Mesothelial cell of epicardium (in vitro differentiated cells): ENCODE measurements around the gene RPUSD4. TPM values are rescaled to one million over a fixed set of nuclear protein-coding genes. Genes with fewer than 3 reads are reported as not detected.

Experiments
- DNase-seq, 2 experiments: peaks; one replicate each; pipeline ENCODE4 v3.0.0; 2021; ENCODE audit warnings: low spot score in 2 of 2; ENCODE audit not compliant: unreplicated experiment in 2 of 2
- H3K27ac Mint-ChIP-seq: 2 replicates; pipeline ENCODE4 v1.8.0; 2021; ENCODE audit warnings: mixed read lengths
- H3K27me3 Mint-ChIP-seq: 2 replicates; pipeline ENCODE4 v1.8.0; 2021; ENCODE audit warnings: low read depth, mixed read lengths
- H3K36me3 Mint-ChIP-seq: 2 replicates; pipeline ENCODE4 v1.8.0; 2021; ENCODE audit warnings: mixed read lengths
- H3K4me1 Mint-ChIP-seq: 2 replicates; pipeline ENCODE4 v1.8.0; 2021; ENCODE audit warnings: mixed read lengths
- H3K4me3 Mint-ChIP-seq: 2 replicates; pipeline ENCODE4 v1.8.0; 2021; ENCODE audit warnings: mild to moderate bottlenecking, moderate library complexity, mixed read lengths
- H3K9me3 Mint-ChIP-seq: 2 replicates; pipeline ENCODE4 v1.8.0; 2021; ENCODE audit warnings: mixed read lengths
- total RNA-seq: library from RNA; stranded (reverse); gene quantifications from 3 replicates; pipeline ENCODE4 v1.2.1, GENCODE V29; 2021
- TF ChIP-seq, protein P1 (sequence below): fragments of 200-600 bp; sonication (generic); IDR thresholded peaks from one replicate; pipeline ENCODE4 v1.5.0; 2021; ENCODE audit warnings: antibody characterized with exemption; ENCODE audit not compliant: unreplicated experiment

Gene RPUSD4
- total RNA-seq, 1 donor from 2014 or later = 41.6 TPM

- DNase-seq = no peak
- Mint-ChIP-seq H3K4me1 (peaks cover 6% of the 10 kb centered on the region), H3K4me3 (no peak overlapping the region), H3K9me3 (peaks cover 3% of the 10 kb centered on the region), H3K36me3 (peaks cover 3% of the 10 kb centered on the region), H3K27ac (peak overlapping the region; percentile 60), H3K27me3 (peaks cover 2% of the 10 kb centered on the region)
- TF ChIP-seq, protein P1, sequence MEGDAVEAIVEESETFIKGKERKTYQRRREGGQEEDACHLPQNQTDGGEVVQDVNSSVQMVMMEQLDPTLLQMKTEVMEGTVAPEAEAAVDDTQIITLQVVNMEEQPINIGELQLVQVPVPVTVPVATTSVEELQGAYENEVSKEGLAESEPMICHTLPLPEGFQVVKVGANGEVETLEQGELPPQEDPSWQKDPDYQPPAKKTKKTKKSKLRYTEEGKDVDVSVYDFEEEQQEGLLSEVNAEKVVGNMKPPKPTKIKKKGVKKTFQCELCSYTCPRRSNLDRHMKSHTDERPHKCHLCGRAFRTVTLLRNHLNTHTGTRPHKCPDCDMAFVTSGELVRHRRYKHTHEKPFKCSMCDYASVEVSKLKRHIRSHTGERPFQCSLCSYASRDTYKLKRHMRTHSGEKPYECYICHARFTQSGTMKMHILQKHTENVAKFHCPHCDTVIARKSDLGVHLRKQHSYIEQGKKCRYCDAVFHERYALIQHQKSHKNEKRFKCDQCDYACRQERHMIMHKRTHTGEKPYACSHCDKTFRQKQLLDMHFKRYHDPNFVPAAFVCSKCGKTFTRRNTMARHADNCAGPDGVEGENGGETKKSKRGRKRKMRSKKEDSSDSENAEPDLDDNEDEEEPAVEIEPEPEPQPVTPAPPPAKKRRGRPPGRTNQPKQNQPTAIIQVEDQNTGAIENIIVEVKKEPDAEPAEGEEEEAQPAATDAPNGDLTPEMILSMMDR = no peak
Measured at GRCh38 chr11:126175393-126175792, 36.1 kb downstream of the RPUSD4 start.

DNA sequence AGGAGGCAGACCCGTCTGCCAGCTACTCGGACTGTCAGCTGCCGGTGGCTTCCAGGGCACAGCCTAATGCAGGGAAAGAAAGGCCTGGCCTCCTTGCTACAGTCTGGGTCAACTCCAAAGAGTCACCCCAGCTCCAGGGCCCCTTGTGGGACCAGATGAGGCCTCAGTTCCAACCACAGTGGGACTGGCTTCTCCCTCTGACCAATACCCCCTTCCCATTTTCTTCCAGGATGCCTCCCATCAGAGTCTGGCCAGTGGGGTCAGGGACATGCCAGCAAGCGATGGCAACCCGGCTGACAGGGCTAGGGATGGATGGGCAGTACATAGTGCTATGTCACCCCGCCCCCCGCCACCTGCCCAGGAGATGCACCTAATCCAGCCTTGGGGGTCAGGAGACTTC is 36.6 kb downstream of the RPUSD4 start:
- DNase-seq = no peak
- Mint-ChIP-seq H3K9me3 (no peaks in the 10 kb centered on the region), H3K27ac (no peak overlapping the region)

GRCh38 chr11:126173257-126173656 is 38.2 kb downstream of the RPUSD4 start:
- peaks cover 6% of the 10 kb centered on the region for H3K4me1 Mint-ChIP-seq
- no peak overlapping the region for H3K4me3 Mint-ChIP-seq
- peaks cover 2% of the 10 kb centered on the region for H3K27me3 Mint-ChIP-seq
- no peak for DNase-seq
- TF ChIP-seq, protein P1 = no peak
- H3K36me3 Mint-ChIP-seq = no peaks in the 10 kb centered on the region
- no peaks in the 10 kb centered on the region for H3K9me3 Mint-ChIP-seq
- H3K27ac Mint-ChIP-seq = no peak overlapping the region

More for the DNA sequence above, 36.6 kb downstream of the RPUSD4 start:
- H3K36me3 Mint-ChIP-seq = no peaks in the 10 kb centered on the region
- peaks cover 2% of the 10 kb centered on the region for H3K27me3 Mint-ChIP-seq
- H3K4me3 Mint-ChIP-seq = no peak overlapping the region
- TF ChIP-seq, protein P1 = no peak
- peaks cover 6% of the 10 kb centered on the region for H3K4me1 Mint-ChIP-seq

- Mint-ChIP-seq H3K36me3 (no peaks in the 10 kb centered on the region), H3K27me3 (peaks cover 2% of the 10 kb centered on the region), H3K9me3 (no peaks in the 10 kb centered on the region), H3K4me1 (peaks cover 6% of the 10 kb centered on the region), H3K27ac (no peak overlapping the region), H3K4me3 (no peak overlapping the region)
- TF ChIP-seq, protein P1 = no peak
- DNase-seq = no peak
Measured at GRCh38 chr11:126172596-126173038, 38.8 kb downstream of the RPUSD4 start.

DNA sequence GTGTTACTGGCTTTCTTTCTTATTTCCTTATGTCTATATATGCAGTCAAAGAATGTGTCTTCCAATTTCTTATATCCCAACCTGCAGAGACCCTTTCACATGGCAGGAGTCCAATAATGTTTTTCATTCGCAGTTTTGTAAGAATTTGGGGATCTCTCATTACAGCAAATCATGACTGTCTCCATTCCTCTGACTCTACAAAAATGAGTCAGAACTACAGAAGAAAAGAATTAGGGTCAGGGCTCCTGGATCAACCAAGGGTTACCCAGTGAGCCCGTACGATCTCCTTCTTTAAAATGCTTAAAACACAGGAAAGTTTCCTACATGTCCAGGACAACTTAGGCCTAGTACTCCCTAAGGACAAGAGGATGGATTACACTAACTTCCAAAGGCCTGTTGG is 42.2 kb downstream of the RPUSD4 start:
- no peak for DNase-seq
- Mint-ChIP-seq H3K36me3 (no peaks in the 10 kb centered on the region), H3K4me1 (peaks cover 32% of the 10 kb centered on the region), H3K4me3 (no peak overlapping the region), H3K27me3 (peaks cover 2% of the 10 kb centered on the region), H3K9me3 (no peaks in the 10 kb centered on the region), H3K27ac (no peak overlapping the region)
- TF ChIP-seq, protein P1 = no peak

- Mint-ChIP-seq H3K4me3 (no peak overlapping the region), H3K36me3 (no peaks in the 10 kb centered on the region), H3K27ac (peak overlapping the region; percentile 55), H3K27me3 (peaks cover 2% of the 10 kb centered on the region), H3K4me1 (peaks cover 48% of the 10 kb centered on the region), H3K9me3 (no peaks in the 10 kb centered on the region)
- no peak for DNase-seq
- TF ChIP-seq, protein P1 = no peak
Measured at GRCh38 chr11:126167488-126167887, 44.0 kb downstream of the RPUSD4 start.
